Measurements from ENCODE around the gene FGR.

The FGR gene

GRCh38 chr1:27564710-27565649 is 70.0 kb downstream of the FGR start:
- no peaks in the 10 kb centered on the region for H3K27me3 Mint-ChIP-seq
- no peak overlapping the region for H3K27ac Mint-ChIP-seq
- H3K36me3 Mint-ChIP-seq = no peaks in the 10 kb centered on the region
- peaks cover 47 to 71% of the 10 kb centered on the region in 2 donors for H3K4me1 Mint-ChIP-seq
- no peak for ATAC-seq (replicated peaks)
- H3K4me3 Mint-ChIP-seq = no peak overlapping the region
- H3K9me3 Mint-ChIP-seq = no peaks in the 10 kb centered on the region
- no peak for DNase-seq

- Mint-ChIP-seq H3K4me3 (no peak overlapping the region), H3K4me1 (peaks cover 42 to 61% of the 10 kb centered on the region in 2 donors), H3K27ac (peak overlapping the region; percentile 82), H3K27me3 (no peaks in the 10 kb centered on the region), H3K36me3 (no peaks in the 10 kb centered on the region), H3K9me3 (no peaks in the 10 kb centered on the region)
- peak; percentile 29 for DNase-seq
- ATAC-seq (replicated peaks) = peak; percentile 55 to 57
Observed at GRCh38 chr1:27563591-27564471, 71.2 kb downstream of the FGR start.

GRCh38 chr1:27563341-27563590 is 71.7 kb downstream of the FGR start:
- H3K4me3 Mint-ChIP-seq = no peak overlapping the region
- H3K27ac Mint-ChIP-seq = peak overlapping the region; percentile 82
- no peaks in the 10 kb centered on the region for H3K36me3 Mint-ChIP-seq
- no peaks in the 10 kb centered on the region for H3K27me3 Mint-ChIP-seq
- no peaks in the 10 kb centered on the region for H3K9me3 Mint-ChIP-seq
- no peak for DNase-seq
- peaks cover 41 to 56% of the 10 kb centered on the region in 2 donors for H3K4me1 Mint-ChIP-seq
- no peak for ATAC-seq (replicated peaks)

GRCh38 chr1:27562534-27563340 is 72.2 kb downstream of the FGR start:
- Mint-ChIP-seq H3K27me3 (no peaks in the 10 kb centered on the region), H3K36me3 (no peaks in the 10 kb centered on the region), H3K4me1 (peaks cover 37 to 55% of the 10 kb centered on the region in 2 donors), H3K9me3 (no peaks in the 10 kb centered on the region), H3K4me3 (no peak overlapping the region), H3K27ac (peak overlapping the region; percentile 75)
- ATAC-seq (replicated peaks) (peak; percentile 53 to 61), DNase-seq (no peak)
